ENCODE measurements around the gene CAMK2N1.

CAMK2N1 gene

GRCh38 chr1:20443703-20444586 lies 42.1 kb downstream of the CAMK2N1 start:
- no peak for DNase-seq (ENCODE audit: low spot score)

- DNase-seq (ENCODE audit: low spot score): no peak
Measured at GRCh38 chr1:20442920-20443625, 42.9 kb downstream of the CAMK2N1 start.

GRCh38 chr1:20440785-20441200 lies 45.2 kb downstream of the CAMK2N1 start:
- peak; percentile 36 for DNase-seq (ENCODE audit: low spot score)

GRCh38 chr1:20439282-20439681 lies 46.7 kb downstream of the CAMK2N1 start:
- no peak for DNase-seq (ENCODE audit: low spot score)

- no peak for DNase-seq (ENCODE audit: low spot score)
Measured at GRCh38 chr1:20437640-20438039, 48.4 kb downstream of the CAMK2N1 start.

GRCh38 chr1:20432891-20433290 lies 53.1 kb downstream of the CAMK2N1 start:
- no peak for DNase-seq (ENCODE audit: low spot score)

All from CD4-positive, alpha-beta T cell treated with Interleukin-15 for 4 hours (primary cell).